ENCODE data around the gene ANKRD65.
"Not testable (repeated sequence)": the region's sequence is repeated elsewhere in the genome, so short reads cannot be mapped to it uniquely, and the experiment has no call there.

ANKRD65 gene

DNA sequence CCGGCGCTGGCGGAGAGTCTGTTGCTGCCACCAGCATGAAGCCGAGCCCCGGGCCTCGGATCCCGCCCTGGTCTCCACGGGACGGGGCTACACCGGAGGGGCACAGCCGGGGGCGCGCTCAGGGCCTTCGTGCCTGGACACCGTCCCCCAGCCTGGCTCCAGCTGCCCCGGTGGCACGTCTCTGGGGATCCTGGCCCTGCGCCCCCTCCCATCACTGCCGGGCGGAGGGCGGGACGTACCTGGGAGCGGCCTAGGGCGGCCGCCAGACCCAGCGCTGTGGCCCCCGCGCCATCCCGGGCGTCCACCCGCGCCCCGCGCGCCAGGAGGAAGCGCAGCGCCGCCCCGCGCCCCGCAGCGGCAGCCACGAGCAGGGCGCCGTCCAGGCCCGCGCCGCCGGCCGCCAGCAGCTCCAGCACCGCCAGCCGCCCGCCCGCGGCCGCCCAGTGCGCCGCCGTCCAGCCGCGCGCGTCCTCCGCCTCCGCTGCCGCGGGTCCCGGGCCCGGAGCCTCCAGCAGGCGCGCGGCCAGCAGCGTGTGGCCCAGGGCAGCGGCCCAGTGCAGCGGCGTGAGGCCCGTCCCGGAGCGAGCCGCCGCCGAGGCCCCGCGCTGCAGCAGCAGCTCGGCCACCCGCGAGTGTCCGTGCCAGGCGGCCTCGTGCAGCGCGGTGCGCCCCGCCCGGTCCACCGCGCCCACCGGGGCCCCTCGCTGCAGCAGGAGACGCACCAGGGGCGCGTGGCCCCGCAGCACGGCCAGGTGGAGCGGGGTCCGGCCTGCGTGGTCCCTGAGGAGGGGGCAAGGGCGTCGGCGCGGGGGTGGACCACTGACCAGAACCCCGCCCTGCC, 1.0 kb downstream of the ANKRD65 start:
- Histone ChIP-seq H3K4me2 (no peak overlapping the region), H4K20me1 (ENCODE audit: insufficient read depth) (no peaks in the 10 kb centered on the region), H3K27ac (no peak overlapping the region), H3K36me3 (ENCODE audit: insufficient read depth) (no peaks in the 10 kb centered on the region), H3K79me2 (ENCODE audit: insufficient read depth, low read depth) (no peaks in the 10 kb centered on the region), H3K4me3 (IDR thresholded peaks at IDR 0.05; ENCODE audit: insufficient read depth, low read depth, low read length) (no peak overlapping the region), H3K27me3 (ENCODE audit: insufficient read depth, low read depth) (0 out of 2 replicates have a peak, but pooled peaks cover 4% of the 10 kb centered on the region), H3K4me1 (ENCODE audit: low read depth, poor library complexity, severe bottlenecking) (peaks cover 13% of the 10 kb centered on the region), H2AFZ (ENCODE audit: low read depth) (no peak overlapping the region), H3K9ac (no peak overlapping the region)
- TF ChIP-seq, protein P1, sequence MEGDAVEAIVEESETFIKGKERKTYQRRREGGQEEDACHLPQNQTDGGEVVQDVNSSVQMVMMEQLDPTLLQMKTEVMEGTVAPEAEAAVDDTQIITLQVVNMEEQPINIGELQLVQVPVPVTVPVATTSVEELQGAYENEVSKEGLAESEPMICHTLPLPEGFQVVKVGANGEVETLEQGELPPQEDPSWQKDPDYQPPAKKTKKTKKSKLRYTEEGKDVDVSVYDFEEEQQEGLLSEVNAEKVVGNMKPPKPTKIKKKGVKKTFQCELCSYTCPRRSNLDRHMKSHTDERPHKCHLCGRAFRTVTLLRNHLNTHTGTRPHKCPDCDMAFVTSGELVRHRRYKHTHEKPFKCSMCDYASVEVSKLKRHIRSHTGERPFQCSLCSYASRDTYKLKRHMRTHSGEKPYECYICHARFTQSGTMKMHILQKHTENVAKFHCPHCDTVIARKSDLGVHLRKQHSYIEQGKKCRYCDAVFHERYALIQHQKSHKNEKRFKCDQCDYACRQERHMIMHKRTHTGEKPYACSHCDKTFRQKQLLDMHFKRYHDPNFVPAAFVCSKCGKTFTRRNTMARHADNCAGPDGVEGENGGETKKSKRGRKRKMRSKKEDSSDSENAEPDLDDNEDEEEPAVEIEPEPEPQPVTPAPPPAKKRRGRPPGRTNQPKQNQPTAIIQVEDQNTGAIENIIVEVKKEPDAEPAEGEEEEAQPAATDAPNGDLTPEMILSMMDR (conservative IDR thresholded peaks at IDR 0.05; ENCODE audit: low read depth, low read length) = no peak

DNA sequence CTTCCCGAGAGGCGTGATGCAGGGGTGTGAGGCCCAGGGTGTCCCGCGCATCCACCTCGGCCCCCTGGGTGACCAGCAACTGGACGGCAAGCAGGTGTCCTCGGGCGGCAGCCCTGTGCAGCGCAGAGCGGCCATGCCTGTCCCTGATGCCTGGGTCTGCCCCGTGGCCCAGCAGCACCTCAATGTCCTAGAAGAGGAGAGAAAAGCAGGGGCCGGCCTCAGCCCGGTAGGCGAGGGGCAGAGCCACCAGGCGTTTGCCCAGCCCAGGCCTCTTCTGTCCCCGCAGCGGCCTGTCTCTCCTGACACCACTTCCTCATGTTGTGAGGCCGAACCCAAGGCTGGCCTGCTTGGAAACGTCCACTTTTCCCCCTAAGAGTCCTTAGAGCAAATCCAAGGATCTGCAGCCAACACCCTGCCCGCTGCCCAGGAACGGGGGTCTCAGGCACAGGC, 1.7 kb downstream of the ANKRD65 start:
- H3K4me3 ChIP-seq (IDR thresholded peaks at IDR 0.05; ENCODE audit: insufficient read depth, low read depth, low read length) = no peak overlapping the region
- TF ChIP-seq, protein P1 (conservative IDR thresholded peaks at IDR 0.05; ENCODE audit: low read depth, low read length) = no peak
- H3K9ac ChIP-seq = no peak overlapping the region
- H4K20me1 ChIP-seq (ENCODE audit: insufficient read depth) = no peaks in the 10 kb centered on the region
- H3K79me2 ChIP-seq (ENCODE audit: insufficient read depth, low read depth) = no peaks in the 10 kb centered on the region
- H3K4me2 ChIP-seq = no peak overlapping the region
- H3K36me3 ChIP-seq (ENCODE audit: insufficient read depth) = no peaks in the 10 kb centered on the region
- H3K4me1 ChIP-seq (ENCODE audit: low read depth, poor library complexity, severe bottlenecking) = peaks cover 13% of the 10 kb centered on the region
- H2AFZ ChIP-seq (ENCODE audit: low read depth) = no peak overlapping the region
- H3K27me3 ChIP-seq (ENCODE audit: insufficient read depth, low read depth) = 0 out of 2 replicates have a peak, but pooled peaks cover 4% of the 10 kb centered on the region
- H3K27ac ChIP-seq = no peak overlapping the region

DNA sequence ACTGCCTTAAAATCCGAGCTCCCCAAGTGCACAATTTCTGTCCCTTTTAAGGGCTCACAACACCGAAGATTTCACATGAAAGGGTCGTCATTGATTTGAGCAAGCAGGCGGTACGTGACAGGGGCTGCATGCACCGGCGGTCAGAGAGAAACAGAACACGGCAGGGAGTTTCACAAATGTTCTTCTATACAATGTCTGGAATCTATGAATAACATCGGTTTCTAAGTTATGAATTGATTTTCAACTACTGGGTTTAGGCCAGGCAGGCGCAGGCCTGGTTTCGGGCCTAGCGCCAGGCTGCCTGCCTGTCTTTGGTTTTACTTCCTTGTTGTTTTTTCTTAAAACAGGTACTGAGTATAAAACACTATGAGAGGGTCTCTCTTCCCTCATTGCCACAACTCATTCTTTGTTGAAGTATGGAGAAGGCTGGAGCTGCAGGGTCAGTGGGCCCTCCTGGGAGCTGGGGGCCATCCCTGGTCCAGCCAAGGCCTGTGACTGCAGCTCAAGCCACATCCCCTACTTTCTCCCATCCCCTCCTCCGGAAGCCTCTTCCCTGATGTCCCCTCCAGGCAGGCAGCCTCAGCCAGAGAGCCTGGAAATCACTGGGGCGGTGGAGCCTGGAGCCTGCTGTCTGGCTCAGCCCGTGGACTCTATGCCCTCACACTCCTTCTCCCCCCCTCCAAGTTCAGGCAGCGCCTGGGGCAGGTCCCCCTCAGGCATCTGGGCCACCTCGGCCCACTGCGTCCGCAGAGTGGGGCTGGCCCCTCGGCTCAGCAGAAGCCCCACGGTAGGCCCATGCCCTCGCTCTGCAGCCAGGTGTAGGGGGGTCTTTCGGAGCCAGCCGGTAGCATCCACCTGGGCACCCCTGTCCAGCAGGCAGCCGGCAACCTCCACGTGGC, 2.4 kb downstream of the ANKRD65 start:
- no peak overlapping the region for H3K4me3 ChIP-seq (IDR thresholded peaks at IDR 0.05; ENCODE audit: insufficient read depth, low read depth, low read length)
- peaks cover 13% of the 10 kb centered on the region for H3K4me1 ChIP-seq (ENCODE audit: low read depth, poor library complexity, severe bottlenecking)
- H4K20me1 ChIP-seq (ENCODE audit: insufficient read depth) = no peaks in the 10 kb centered on the region
- no peak overlapping the region for H3K27ac ChIP-seq
- TF ChIP-seq, protein P1 (conservative IDR thresholded peaks at IDR 0.05; ENCODE audit: low read depth, low read length) = no peak
- no peak overlapping the region for H2AFZ ChIP-seq (ENCODE audit: low read depth)
- H3K9ac ChIP-seq = no peak overlapping the region
- H3K79me2 ChIP-seq (ENCODE audit: insufficient read depth, low read depth) = no peaks in the 10 kb centered on the region
- H3K27me3 ChIP-seq (ENCODE audit: insufficient read depth, low read depth) = 0 out of 2 replicates have a peak, but pooled peaks cover 4% of the 10 kb centered on the region
- H3K4me2 ChIP-seq = no peak overlapping the region
- no peaks in the 10 kb centered on the region for H3K36me3 ChIP-seq (ENCODE audit: insufficient read depth)

DNA sequence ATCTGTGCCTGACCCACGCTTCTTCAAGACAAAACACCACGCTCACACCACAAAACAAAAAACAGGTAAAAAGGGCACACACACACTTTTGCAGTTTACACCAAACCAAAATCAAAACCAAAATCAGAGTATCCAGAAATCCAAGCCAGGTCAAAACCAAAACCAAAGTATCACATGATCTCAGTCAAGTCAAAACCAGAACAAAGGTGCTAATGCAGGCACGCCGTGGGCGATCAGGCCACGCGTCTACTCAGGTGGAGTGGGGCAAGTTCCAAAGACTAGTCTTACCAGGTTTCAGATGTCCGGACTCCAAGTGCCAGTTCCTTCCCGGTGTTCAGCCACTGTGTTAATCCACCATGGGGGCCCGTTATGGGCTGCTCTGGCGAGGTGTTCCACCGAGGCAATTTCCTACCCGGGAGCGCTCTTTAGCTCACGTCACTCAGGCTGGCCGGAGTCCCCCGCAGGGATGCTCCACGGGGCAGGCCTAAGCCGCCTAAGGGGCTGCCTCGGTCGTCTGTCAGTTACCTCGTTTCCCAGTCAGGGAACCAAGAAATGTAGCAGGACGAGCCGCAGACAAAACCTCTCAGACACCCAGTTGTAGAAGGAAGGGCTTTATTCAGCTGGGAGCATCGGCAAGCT, 3.1 kb downstream of the ANKRD65 start:
- not testable (repeated sequence) for H3K27me3 ChIP-seq (ENCODE audit: insufficient read depth, low read depth); H3K36me3 ChIP-seq (ENCODE audit: insufficient read depth); H3K27ac ChIP-seq; H2AFZ ChIP-seq (ENCODE audit: low read depth); H3K4me1 ChIP-seq (ENCODE audit: low read depth, poor library complexity, severe bottlenecking); H3K9ac ChIP-seq; H3K4me3 ChIP-seq (IDR thresholded peaks at IDR 0.05; ENCODE audit: insufficient read depth, low read depth, low read length); H4K20me1 ChIP-seq (ENCODE audit: insufficient read depth); H3K79me2 ChIP-seq (ENCODE audit: insufficient read depth, low read depth)
- 0 out of 2 replicates have a peak overlapping the region, but pooled peaks have one; percentile 3 for H3K4me2 ChIP-seq

DNA sequence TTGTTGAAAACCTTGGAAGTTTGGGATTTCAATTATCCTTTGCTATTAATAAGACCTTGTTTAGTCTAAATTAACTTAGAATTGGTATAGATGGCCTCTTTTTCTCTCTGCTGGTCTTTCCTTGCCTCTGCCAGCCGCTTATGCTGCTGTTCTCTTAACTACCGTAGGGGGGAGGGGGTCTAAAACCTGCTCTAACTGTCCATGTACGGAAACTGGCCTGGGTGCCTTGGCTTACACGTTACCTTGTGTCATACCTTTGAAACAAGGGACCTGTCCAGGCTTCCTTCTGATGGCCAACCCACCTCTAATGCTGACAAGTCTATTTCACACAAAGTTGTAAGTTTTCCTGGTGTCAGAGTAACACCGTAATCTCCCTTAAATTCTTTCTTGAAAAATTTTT, 3.7 kb downstream of the ANKRD65 start:
- H3K79me2 ChIP-seq (ENCODE audit: insufficient read depth, low read depth); H2AFZ ChIP-seq (ENCODE audit: low read depth); H3K27ac ChIP-seq; H3K4me3 ChIP-seq (IDR thresholded peaks at IDR 0.05; ENCODE audit: insufficient read depth, low read depth, low read length); H3K36me3 ChIP-seq (ENCODE audit: insufficient read depth); H4K20me1 ChIP-seq (ENCODE audit: insufficient read depth); H3K27me3 ChIP-seq (ENCODE audit: insufficient read depth, low read depth); H3K9ac ChIP-seq; H3K4me1 ChIP-seq (ENCODE audit: low read depth, poor library complexity, severe bottlenecking): not testable (repeated sequence)
- 0 out of 2 replicates have a peak overlapping the region, but pooled peaks have one; percentile 3 for H3K4me2 ChIP-seq

Measured in KMS-11 (cell line).